HepG2 (cell line): ENCODE data around the gene BPIFB6. TPM values are rescaled to one million over a fixed set of nuclear protein-coding genes. Genes with fewer than 3 reads are reported as not detected.

Experiments used
- AHR ChIP-seq: IDR thresholded peaks from 2 replicates; pipeline ENCODE4 v1.6.1; 2018; ENCODE audit warnings: missing genetic modification reagents, missing compliant biosample characterization
- BRCA1 ChIP-seq: sonication (generic); formaldehyde crosslinking; IDR thresholded peaks from 2 replicates; pipeline ENCODE4 v1.4.0; 2020; ENCODE audit warnings: missing genetic modification reagents
- CC2D1A ChIP-seq: sonication (generic); formaldehyde crosslinking; IDR thresholded peaks from 2 replicates; pipeline ENCODE4 v1.8.1; 2023; ENCODE audit warnings: mild to moderate bottlenecking, missing genetic modification reagents
- HNRNPLL ChIP-seq: fragments of 200-400 bp; formaldehyde crosslinking; IDR thresholded peaks from 2 replicates; pipeline ENCODE4 v1.6.1; 2017; ENCODE audit warnings: mild to moderate bottlenecking, low read depth, low read length; ENCODE audit not compliant: poor library complexity, severe bottlenecking
- IRX3 ChIP-seq: sonication (generic); formaldehyde crosslinking; IDR thresholded peaks from 2 replicates; pipeline ENCODE4 v1.8.1; 2023; ENCODE audit warnings: mild to moderate bottlenecking, low read depth, missing genetic modification reagents, borderline replicate concordance
- KLF16 ChIP-seq, 2 experiments: sonication (generic) in 1 of 2; formaldehyde crosslinking in 1 of 2; IDR thresholded peaks; 2 replicates each; pipeline versions ENCODE4 v1.6.1 to v1.8.0; 2016 to 2023; ENCODE audit warnings: missing genetic modification reagents in 2 of 2, missing compliant biosample characterization in 1 of 2
- KLF9 ChIP-seq: IDR thresholded peaks from 2 replicates; pipeline ENCODE4 v1.6.1; 2016; ENCODE audit warnings: low read depth
- MBD4 ChIP-seq: IDR thresholded peaks from 2 replicates; pipeline ENCODE4 v1.6.1; 2012; ENCODE audit warnings: low read length, inconsistent platforms, borderline replicate concordance
- POLR2AphosphoS5 ChIP-seq: IDR thresholded peaks from 2 replicates; pipeline ENCODE4 v1.6.1; 2012; ENCODE audit warnings: low read depth, low read length
- POLR2G ChIP-seq: fragments of 200-400 bp; formaldehyde crosslinking; IDR thresholded peaks from 2 replicates; pipeline ENCODE4 v1.6.1; 2018; ENCODE audit warnings: mild to moderate bottlenecking, low read depth, low read length, moderate library complexity
- RBM22 ChIP-seq: fragments of 200-400 bp; formaldehyde crosslinking; optimal IDR thresholded peaks from 2 replicates; pipeline ENCODE3; 2017; ENCODE audit warnings: mild to moderate bottlenecking, low read length, moderate library complexity
- SSRP1 ChIP-seq: IDR thresholded peaks from 2 replicates; pipeline ENCODE4 v1.6.1; 2016; ENCODE audit warnings: control low read depth
- U2AF2 ChIP-seq: fragments of 200-400 bp; formaldehyde crosslinking; IDR thresholded peaks from 2 replicates; pipeline ENCODE4 v1.6.1; 2017; ENCODE audit warnings: low read depth, mild to moderate bottlenecking, low read length
- ZNF367 ChIP-seq: sonication (generic); formaldehyde crosslinking; IDR thresholded peaks from 2 replicates; pipeline ENCODE4 v1.4.0; 2020; ENCODE audit warnings: missing genetic modification reagents, borderline replicate concordance
- ZNF431 ChIP-seq: sonication (generic); formaldehyde crosslinking; IDR thresholded peaks from 2 replicates; pipeline ENCODE4 v1.9.0; 2022; ENCODE audit warnings: missing genetic modification reagents, low read depth, mild to moderate bottlenecking, borderline replicate concordance
- ZNF772 ChIP-seq: sonication (generic); formaldehyde crosslinking; IDR thresholded peaks from 2 replicates; pipeline ENCODE4 v1.5.0; 2020; ENCODE audit warnings: mild to moderate bottlenecking, missing genetic modification reagents
- ZNF839 ChIP-seq: sonication (generic); formaldehyde crosslinking; IDR thresholded peaks from 2 replicates; pipeline ENCODE4 v1.4.0; 2020; ENCODE audit warnings: missing genetic modification reagents, mild to moderate bottlenecking, borderline replicate concordance
- ZNF841 ChIP-seq: sonication (generic); formaldehyde crosslinking; IDR thresholded peaks from 2 replicates; pipeline ENCODE4 v1.8.1; 2023; ENCODE audit warnings: missing genetic modification reagents, borderline replicate concordance
- ZSCAN30 ChIP-seq: sonication (generic); formaldehyde crosslinking; IDR thresholded peaks from 2 replicates; pipeline ENCODE4 v1.5.0; 2020; ENCODE audit warnings: mild to moderate bottlenecking, missing genetic modification reagents
- polyA plus RNA-seq, 8 experiments: library from polyadenylated mRNA; depleted of rRNA in 3 of 8; stranded (reverse) in 7 of 8; unstranded in 1 of 8; fragments of >200 nt; fragmentation: Illumina TruSeq in 4 of 8; extraction: Trizol in 4 of 8; gene quantifications; 2 replicates each; pipeline versions ENCODE4 v1.2.1 to v1.2.3, GENCODE V29; 2011 to 2016; ENCODE audit warnings: low read depth in 4 of 8, missing spikeins in 1 of 8, mixed read lengths in 1 of 8; ENCODE audit not compliant: insufficient read depth in 1 of 8
- total RNA-seq, 5 experiments: library from RNA; depleted of rRNA; stranded (reverse); fragments of >200 nt; fragmentation: Illumina TruSeq; extraction: Trizol; gene quantifications; 2 replicates each; pipeline ENCODE4 v1.2.3, GENCODE V29; 2016; ENCODE audit warnings: low read depth in 1 of 5
- TF ChIP-seq, protein P1 (sequence below): sonication (generic); formaldehyde crosslinking; IDR thresholded peaks from 2 replicates; pipeline ENCODE4 v1.5.0; 2020; ENCODE audit warnings: mild to moderate bottlenecking, missing genetic modification reagents, borderline replicate concordance
- TF ChIP-seq, protein P2 (sequence below): sonication (generic); formaldehyde crosslinking; IDR thresholded peaks from 2 replicates; pipeline ENCODE4 v1.8.0; 2022; ENCODE audit warnings: mild to moderate bottlenecking, missing genetic modification reagents, moderate library complexity
- TF ChIP-seq, protein P3 (sequence below): sonication (generic); formaldehyde crosslinking; IDR thresholded peaks from 2 replicates; pipeline ENCODE4 v1.4.0; 2020; ENCODE audit warnings: missing genetic modification reagents, borderline replicate concordance
- TF ChIP-seq, protein P4 (sequence below): sonication (generic); formaldehyde crosslinking; IDR thresholded peaks from 2 replicates; pipeline ENCODE4 v1.4.0; 2020; ENCODE audit warnings: missing genetic modification reagents

The BPIFB6 gene
- total and polyA plus RNA-seq, 2 of the 13 experiments (the other 11 are each of a cell fraction or from before 2014, with no cell fraction given): 0.13 to 1.7 TPM

DNA sequence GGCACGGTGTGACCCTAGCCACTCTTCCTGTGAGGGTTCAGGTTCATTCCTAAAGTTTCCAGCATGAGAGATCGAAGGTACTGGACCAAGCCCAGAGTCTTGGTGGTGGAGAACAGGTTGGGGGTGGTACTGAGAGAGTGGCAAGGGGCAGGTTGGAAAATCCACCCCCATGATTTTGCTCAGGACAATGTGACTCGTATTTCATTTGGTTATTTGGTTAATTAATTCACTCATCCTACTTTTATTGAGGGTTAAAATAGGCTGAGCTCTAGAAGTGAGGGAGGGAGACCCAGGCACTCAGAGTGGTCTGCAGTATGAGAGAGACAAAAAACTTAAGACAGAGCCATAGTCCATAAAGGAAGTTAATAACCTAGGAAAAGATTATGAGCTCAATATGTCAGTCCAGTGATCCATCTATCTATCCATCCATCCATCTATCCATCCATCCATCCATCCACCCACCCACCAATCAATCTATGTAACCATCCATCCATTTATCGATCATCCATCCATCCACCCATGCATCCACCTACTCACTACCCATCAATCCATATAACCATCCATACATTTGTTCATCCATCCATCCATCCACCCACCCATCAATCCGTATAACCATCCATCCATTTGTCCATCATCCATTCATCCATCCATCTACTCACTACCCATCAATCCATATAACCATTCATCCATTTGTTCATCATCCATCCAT, 6.7 kb upstream of the BPIFB6 start (continued):
- TF ChIP-seq ZSCAN30 (CRISPR knock-in tag): no peak
- peak; percentile 84 for TF ChIP-seq POLR2G
- no peak for TF ChIP-seq ZNF839
- no peak for TF ChIP-seq AHR (CRISPR knock-in tag)
- TF ChIP-seq KLF16 (CRISPR knock-in tag; IDR thresholded peaks at IDR 0.05): no peak
- TF ChIP-seq, protein P1, sequence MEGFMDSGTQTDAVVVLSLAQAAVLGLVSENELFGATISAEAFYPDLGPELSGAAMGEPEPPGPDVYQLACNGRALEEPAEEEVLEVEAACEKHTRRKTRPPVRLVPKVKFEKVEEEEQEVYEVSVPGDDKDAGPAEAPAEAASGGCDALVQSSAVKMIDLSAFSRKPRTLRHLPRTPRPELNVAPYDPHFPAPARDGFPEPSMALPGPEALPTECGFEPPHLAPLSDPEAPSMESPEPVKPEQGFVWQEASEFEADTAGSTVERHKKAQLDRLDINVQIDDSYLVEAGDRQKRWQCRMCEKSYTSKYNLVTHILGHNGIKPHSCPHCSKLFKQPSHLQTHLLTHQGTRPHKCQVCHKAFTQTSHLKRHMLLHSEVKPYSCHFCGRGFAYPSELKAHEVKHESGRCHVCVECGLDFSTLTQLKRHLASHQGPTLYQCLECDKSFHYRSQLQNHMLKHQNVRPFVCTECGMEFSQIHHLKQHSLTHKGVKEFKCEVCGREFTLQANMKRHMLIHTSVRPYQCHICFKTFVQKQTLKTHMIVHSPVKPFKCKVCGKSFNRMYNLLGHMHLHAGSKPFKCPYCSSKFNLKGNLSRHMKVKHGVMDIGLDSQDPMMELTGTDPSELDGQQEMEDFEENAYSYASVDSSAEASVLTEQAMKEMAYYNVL: peak; percentile 99
- TF ChIP-seq KLF9 (CRISPR knock-in tag): no peak
- TF ChIP-seq ZNF841 (CRISPR knock-in tag): no peak
- TF ChIP-seq IRX3 (CRISPR knock-in tag): no peak
- TF ChIP-seq CC2D1A: no peak
- peak; percentile 50; the same call in 1 of the 2 replicates for TF ChIP-seq MBD4
- TF ChIP-seq BRCA1 (CRISPR knock-in tag): peak; percentile 83; the same call in 1 of the 2 replicates
- peak; percentile 99; the same call in 1 of the 2 replicates for TF ChIP-seq SSRP1 (CRISPR knock-in tag)
- no peak for TF ChIP-seq U2AF2
- no peak for TF ChIP-seq ZNF367 (CRISPR knock-in tag)
- TF ChIP-seq, protein P2, sequence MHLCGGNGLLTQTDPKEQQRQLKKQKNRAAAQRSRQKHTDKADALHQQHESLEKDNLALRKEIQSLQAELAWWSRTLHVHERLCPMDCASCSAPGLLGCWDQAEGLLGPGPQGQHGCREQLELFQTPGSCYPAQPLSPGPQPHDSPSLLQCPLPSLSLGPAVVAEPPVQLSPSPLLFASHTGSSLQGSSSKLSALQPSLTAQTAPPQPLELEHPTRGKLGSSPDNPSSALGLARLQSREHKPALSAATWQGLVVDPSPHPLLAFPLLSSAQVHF (CRISPR knock-in tag): no peak
- TF ChIP-seq, protein P3, sequence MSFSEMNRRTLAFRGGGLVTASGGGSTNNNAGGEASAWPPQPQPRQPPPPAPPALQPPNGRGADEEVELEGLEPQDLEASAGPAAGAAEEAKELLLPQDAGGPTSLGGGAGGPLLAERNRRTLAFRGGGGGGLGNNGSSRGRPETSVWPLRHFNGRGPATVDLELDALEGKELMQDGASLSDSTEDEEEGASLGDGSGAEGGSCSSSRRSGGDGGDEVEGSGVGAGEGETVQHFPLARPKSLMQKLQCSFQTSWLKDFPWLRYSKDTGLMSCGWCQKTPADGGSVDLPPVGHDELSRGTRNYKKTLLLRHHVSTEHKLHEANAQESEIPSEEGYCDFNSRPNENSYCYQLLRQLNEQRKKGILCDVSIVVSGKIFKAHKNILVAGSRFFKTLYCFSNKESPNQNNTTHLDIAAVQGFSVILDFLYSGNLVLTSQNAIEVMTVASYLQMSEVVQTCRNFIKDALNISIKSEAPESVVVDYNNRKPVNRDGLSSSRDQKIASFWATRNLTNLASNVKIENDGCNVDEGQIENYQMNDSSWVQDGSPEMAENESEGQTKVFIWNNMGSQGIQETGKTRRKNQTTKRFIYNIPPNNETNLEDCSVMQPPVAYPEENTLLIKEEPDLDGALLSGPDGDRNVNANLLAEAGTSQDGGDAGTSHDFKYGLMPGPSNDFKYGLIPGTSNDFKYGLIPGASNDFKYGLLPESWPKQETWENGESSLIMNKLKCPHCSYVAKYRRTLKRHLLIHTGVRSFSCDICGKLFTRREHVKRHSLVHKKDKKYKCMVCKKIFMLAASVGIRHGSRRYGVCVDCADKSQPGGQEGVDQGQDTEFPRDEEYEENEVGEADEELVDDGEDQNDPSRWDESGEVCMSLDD (CRISPR knock-in tag): no peak
- TF ChIP-seq RBM22: peak; percentile 92
- peak; percentile 79 for TF ChIP-seq HNRNPLL
- TF ChIP-seq POLR2AphosphoS5: no peak; the same call in 1 of the 2 replicates
- no peak for TF ChIP-seq ZNF772 (CRISPR knock-in tag)
- 0 out of 2 replicates have a peak, but pooled peaks have one; percentile 25 for TF ChIP-seq ZNF431 (CRISPR knock-in tag)
- TF ChIP-seq, protein P4, sequence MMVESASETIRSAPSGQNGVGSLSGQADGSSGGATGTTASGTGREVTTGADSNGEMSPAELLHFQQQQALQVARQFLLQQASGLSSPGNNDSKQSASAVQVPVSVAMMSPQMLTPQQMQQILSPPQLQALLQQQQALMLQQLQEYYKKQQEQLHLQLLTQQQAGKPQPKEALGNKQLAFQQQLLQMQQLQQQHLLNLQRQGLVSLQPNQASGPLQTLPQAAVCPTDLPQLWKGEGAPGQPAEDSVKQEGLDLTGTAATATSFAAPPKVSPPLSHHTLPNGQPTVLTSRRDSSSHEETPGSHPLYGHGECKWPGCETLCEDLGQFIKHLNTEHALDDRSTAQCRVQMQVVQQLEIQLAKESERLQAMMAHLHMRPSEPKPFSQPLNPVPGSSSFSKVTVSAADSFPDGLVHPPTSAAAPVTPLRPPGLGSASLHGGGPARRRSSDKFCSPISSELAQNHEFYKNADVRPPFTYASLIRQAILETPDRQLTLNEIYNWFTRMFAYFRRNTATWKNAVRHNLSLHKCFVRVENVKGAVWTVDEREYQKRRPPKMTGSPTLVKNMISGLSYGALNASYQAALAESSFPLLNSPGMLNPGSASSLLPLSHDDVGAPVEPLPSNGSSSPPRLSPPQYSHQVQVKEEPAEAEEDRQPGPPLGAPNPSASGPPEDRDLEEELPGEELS (CRISPR knock-in tag): no peak
